Vagina (tissue), 2 donors: ENCODE results near the gene ATP8A1.

Experiments
- POLR2AphosphoS5 ChIP-seq, 2 donors: sonication (generic); formaldehyde crosslinking; IDR thresholded peaks; one replicate each; pipeline ENCODE4 v1.9.0; 2017; ENCODE audit warnings: antibody characterized with exemption in 2 of 2, mild to moderate bottlenecking in 2 of 2, low read depth in 1 of 2; ENCODE audit not compliant: insufficient read depth in 1 of 2
- TF ChIP-seq, protein P1 (sequence below), 3 experiments: fragments of 450-650 bp in 2 of 3; fragments of 200-600 bp in 1 of 3; sonication (generic) in 1 of 3; IDR thresholded peaks; one replicate each; pipeline ENCODE4 v1.5.1; 2017 to 2019; ENCODE audit warnings: antibody characterized with exemption in 3 of 3, mild to moderate bottlenecking in 2 of 3, moderate library complexity in 2 of 3

DNA sequence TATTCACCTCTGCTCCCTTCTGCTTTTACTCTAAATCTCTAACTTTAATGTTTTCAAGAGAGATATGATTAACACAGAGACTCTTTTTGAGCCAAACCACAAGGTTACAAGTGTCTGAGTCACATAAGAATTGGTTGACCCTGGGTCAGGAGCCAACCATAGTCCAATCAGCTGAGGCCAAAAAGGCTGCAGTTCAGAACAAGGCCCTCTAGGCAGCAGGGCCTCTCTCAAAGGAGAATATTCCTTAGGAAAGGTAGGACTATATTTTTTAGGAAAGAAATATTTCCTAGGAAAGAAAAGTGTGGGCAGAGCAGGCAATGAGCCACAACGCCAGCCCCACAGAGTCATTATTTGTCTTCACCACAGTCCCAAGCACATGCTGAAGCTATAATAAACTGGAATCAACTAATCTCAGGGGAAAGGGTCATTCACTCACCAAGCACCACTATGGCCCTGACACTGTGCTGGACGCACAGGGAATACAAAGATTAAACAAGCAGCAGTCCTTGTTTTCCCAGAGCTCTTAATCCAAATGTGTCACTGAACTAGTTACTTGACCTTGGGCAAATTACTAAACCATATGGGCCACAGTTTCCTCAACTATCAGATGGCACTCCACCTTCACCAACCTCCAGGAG is 2.2 kb downstream of the ATP8A1 start:
- TF ChIP-seq, protein P1, sequence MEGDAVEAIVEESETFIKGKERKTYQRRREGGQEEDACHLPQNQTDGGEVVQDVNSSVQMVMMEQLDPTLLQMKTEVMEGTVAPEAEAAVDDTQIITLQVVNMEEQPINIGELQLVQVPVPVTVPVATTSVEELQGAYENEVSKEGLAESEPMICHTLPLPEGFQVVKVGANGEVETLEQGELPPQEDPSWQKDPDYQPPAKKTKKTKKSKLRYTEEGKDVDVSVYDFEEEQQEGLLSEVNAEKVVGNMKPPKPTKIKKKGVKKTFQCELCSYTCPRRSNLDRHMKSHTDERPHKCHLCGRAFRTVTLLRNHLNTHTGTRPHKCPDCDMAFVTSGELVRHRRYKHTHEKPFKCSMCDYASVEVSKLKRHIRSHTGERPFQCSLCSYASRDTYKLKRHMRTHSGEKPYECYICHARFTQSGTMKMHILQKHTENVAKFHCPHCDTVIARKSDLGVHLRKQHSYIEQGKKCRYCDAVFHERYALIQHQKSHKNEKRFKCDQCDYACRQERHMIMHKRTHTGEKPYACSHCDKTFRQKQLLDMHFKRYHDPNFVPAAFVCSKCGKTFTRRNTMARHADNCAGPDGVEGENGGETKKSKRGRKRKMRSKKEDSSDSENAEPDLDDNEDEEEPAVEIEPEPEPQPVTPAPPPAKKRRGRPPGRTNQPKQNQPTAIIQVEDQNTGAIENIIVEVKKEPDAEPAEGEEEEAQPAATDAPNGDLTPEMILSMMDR (IDR thresholded peaks at IDR 0.05), result no peak
- TF ChIP-seq POLR2AphosphoS5 (IDR thresholded peaks at IDR 0.05; ENCODE audit: insufficient read depth in 1 of 2, low read depth in 1 of 2), result no peak
